ENCODE data around the gene SCUBE3.

GRCh38 chr6:35230498-35230897 lies 16.7 kb downstream of the SCUBE3 start:
- TF ChIP-seq CTCF (IDR thresholded peaks at IDR 0.05; ENCODE audit: low read length) = no peak
- no peak for TF ChIP-seq EZH2 (IDR thresholded peaks at IDR 0.05; ENCODE audit: borderline replicate concordance, low read length)
